ENCODE data around the gene DUSP1.

GRCh38 chr5:172809774-172810173, 38.8 kb upstream of the DUSP1 start:
- TF ChIP-seq CTCF (IDR thresholded peaks at IDR 0.05) (no peak), EP300 (IDR thresholded peaks at IDR 0.05) (no peak)

Data from upper lobe of left lung (tissue), 4 donors.